Stimulated activated CD8-positive, alpha-beta memory T cell treated with anti-CD3 and anti-CD28 coated beads, Interleukin-7, amount 100 ng/mL, for 4 hours (primary cell): Measurements from ENCODE around the gene PRMT7.

Experiments used
- DNase-seq, 2 donors: peaks; one replicate each; pipeline ENCODE4 v3.0.0-alpha.2; 2020; ENCODE audit warnings: low read depth in 2 of 2

PRMT7 gene

DNA sequence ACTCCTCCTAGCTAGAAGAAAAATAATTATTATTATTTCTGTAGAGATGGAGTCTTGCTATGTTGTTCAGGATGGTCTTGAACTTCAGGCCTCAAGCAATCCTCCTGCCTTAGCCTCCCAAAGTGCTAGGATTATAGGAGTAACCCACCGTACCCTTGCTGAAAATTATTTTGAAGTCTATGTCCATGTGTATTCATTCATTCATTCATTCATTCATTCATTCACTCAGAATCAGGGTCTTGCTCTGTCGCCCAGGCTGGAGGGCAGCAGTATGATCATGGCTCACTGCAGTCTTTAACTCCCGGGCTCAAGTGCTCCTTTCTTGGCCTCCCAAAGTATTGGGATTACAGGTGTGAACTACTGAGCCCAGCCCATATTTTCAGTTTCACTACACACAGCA lies 4.2 kb upstream of the PRMT7 start:
- DNase-seq: no peak

GRCh38 chr16:68309799-68310198 lies 1.0 kb upstream of the PRMT7 start:
- DNase-seq: no peak

DNA sequence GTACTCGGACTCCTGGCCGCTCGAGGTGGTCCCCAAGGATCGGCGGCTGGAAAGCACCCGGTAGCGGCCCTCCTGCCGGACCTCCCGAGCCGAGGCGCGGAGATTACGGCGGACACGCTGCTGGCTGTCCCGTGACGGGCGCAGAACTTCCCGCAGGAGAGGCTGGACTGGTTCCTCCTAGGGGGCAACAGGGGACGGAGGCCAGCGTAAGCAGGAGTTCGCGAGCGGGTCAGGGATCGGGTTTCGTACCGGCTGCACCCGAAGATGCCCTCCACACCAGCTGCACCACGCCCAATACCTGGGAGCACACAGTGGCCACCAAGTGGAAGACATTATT lies 414 bp upstream of the PRMT7 start:
- no peak for DNase-seq

DNA sequence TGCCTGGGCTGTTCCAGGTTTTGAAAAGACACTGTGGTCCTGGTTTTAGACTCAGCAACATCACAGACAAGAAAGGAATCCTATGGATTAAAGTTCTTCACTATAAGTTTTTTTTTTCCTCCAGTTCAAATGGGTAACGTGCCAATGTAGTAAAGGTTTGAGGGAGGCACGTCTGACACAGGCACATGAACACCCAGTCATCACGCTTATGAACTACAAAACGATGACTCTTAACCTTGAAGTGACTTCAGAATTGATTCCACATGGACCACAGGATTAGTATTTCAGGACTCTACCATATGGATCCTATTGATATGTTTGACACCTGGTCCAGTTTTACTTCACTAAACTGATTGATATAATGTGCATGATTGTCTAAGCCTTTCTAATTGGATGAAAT lies 2.3 kb downstream of the PRMT7 start:
- DNase-seq: no peak

DNA sequence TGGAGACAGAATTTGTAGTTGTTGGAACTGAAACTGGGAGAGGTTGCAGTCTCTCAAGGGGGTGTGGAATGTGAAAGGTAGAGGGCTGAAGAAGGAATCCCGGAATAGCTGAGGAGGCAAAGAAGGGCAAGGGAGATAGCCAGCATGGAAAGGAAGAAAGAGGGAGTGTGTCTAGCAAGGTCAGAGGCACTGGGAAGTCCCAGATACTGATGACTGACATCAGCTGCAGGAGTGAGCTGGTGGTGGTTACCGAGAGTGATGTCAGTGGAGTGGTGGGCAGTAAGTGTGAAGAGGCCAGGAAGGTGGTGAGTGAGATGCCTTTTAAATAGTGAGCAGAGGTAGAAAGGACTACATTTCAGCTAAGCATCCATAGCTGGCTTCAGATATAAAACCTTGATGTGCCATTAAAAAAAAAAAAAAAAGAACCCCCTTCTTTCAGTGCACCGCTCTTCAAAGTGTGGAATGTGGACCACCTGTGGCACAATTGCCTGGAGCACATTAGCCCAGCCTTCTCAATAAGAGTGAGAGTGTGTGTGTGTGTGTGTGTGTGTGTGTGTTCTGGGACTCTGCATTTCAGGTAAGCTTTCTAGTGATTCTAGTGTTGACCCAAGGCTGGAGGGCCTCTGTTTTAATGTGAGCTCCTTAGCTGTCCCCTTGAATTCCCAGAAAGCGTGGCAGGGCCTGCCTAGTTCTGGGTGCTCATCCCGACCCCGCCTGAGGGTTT lies 8.5 kb downstream of the PRMT7 start:
- DNase-seq: peak in 1 of 2 donors; percentile 24

- DNase-seq: no peak
These were observed 13.5 kb downstream of the PRMT7 start for GRCh38 chr16:68324336-68324735.

DNA sequence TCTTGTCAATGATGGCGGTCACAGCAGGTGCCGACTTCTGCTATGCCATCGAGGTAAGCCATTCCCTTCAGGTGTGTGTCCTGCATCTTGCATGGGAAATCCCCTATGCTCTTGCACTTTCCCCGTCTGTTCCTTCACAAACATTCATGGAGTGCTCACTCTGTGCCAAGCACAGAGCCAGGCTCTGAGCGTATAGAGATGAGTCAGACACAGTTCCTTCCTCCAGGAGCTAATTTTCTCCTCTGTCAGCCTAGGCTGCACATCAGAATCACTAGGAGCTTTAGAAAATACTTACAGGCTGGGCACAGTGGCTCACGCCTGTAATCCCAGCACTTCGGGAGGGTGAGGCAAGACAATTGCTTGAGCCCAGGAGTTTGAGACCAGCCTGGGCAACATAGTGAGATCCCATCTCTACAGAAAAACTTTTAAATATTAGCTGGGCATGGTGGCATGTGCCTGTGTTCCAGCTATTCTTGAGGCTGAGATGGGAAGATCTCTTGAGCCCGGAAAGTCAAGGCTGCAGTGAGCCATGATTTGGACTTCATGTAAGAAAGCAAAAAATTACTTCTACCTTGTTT lies 14.1 kb downstream of the PRMT7 start:
- no peak for DNase-seq

DNA sequence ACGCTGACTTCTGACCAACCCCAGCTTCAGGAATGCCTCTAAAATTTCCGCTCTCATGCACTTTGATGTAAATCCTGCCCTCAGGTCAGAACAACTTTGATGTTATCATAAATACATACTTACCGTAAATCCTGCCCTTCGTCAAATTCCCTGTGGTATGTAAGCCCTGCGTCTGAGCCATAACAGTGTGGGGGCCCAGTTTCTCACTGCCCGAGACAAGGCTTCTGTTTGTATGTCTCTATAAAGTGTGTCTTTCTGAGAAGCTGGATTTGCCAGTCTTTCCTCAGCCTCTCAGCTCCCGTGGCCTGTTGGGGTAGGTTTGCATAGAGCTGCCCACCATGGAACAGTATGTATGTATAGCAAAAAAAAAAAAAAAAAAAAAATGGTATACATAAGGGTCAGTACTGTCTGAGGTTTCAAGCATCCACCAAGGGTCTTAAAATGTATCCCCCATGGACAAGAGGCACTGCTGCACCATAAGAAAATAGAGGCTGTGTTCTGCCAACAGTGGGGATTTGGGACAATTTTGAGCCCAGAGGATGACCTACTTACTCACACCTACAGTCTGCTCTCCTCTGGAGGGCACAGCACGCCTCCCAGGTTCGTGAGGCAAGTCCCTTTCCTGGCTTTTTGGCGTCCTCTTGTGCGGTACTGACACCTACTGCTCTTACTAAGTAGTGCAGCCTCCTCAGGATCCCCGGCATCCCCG lies 17.5 kb downstream of the PRMT7 start:
- DNase-seq: peak; percentile 64 to 67

DNA sequence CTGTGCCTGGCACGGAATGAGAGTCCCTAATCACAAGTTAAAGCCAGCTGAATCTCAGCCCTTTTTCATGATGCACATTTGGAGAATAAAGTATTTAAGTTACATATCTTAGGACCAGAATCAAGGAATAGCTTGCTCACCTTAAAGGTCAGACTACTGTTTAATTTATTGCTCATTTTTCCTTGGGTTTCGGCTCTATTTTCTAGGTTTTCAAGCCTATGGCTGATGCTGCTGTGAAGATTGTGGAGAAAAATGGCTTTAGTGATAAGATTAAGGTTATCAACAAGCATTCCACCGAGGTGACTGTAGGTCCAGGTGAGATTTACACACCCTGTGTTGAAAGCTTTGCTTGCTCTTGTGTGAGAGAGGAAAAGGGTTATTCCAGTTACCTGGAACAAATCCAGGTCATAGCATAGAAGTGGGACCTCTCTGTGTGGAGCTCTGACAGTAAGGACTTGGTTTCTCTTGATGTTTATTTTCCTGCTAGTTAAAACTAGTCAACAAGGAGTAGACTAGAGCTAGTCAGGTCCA lies 18.1 kb downstream of the PRMT7 start:
- no peak for DNase-seq

- no peak for DNase-seq
These were observed 21.1 kb downstream of the PRMT7 start for GRCh38 chr16:68331879-68332410.

DNA sequence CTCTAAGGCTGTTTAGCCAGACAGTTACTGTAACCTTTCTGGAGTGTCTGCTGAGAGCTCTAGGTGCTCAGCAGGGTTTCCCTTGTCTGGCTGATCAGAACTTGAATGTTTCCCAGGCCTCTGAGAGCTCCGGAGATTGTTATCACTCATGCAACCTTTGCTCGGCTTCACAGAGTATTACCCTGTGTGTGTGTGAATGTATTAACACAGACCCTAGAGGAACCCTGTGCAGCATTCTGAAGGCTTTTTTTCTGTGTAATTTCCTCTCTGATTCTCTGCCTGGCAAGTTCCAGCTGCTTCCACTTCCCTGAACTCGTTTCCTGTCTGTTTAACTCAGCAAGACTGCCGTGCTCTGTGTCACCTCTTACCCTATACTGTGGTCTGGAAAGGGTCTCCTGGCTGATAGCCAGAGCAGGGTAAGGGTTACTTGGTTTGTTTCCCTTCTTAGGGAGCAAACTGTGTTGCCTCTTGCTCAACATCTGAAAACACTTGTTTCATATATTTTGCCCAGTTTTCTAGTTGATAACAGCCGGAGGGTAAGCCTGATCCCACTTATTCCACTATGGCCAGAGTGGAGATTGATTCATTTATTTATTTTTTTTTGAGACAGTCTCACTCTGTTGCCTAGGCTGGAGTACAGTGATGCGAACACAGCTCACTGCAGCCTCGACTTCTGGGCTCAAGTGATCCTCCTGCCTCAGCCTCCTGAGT lies 21.7 kb downstream of the PRMT7 start:
- no peak for DNase-seq

DNA sequence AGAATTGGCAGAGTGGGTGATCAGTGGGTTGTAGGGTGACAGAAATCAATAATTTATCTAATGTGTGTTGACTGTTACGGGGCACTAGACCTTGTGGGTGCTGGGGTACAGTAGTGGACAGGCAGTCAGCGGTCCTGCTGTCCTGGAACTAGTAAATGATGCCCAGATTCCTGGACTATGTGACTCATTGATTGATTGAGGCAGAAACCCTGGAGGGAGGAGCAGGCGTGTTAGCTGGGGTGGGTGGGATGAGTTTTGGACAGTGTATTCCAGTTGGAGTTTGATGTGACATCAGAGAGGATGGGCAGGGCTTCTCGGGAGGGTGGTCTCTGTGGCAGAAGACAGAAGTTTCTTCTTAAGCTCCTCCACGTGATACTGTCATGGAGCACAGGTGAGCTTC lies 24.4 kb downstream of the PRMT7 start:
- no peak for DNase-seq

- no peak for DNase-seq
These were observed 27.7 kb downstream of the PRMT7 start for GRCh38 chr16:68338326-68339119.

DNA sequence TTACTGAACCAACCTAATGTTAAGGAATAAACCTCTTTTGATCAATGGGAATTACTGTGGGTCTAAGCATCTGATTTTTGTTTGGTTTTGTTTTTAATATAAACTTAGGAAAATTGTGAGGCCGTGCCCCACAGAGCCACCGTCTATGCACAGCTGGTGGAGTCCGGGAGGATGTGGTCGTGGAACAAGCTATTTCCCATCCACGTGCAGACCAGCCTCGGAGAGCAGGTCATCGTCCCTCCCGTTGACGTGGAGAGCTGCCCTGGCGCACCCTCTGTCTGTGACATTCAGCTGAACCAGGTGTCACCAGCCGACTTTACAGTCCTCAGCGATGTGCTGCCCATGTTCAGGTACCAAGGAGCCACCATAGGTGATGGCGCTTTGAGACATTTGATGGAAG lies 28.4 kb downstream of the PRMT7 start:
- no peak for DNase-seq

DNA sequence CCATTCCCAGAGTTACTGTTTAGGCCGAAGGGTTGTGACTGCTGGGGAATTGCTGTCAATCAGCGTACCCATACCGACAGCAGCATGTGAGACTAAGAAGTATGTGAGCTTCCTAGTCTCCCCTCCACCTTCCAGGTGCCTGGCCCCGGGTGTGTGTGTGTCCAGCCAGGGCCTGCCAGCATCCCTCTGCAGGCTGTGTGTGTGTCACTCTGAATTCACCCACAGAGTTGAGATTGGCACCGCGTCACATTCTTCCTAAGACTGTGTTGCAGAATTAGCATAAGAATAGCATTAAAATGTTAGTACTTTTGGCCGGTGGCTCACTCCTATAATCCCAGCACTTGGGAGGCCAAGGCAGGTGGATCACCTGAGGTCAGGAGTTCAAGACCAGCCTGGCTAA lies 31.8 kb downstream of the PRMT7 start:
- DNase-seq: no peak

- DNase-seq: no peak
These were observed 32.3 kb downstream of the PRMT7 start for GRCh38 chr16:68343137-68343536.

- DNase-seq: no peak
These were observed 33.4 kb downstream of the PRMT7 start for GRCh38 chr16:68344252-68344651.

GRCh38 chr16:68345351-68345810 lies 34.6 kb downstream of the PRMT7 start:
- DNase-seq: no peak

GRCh38 chr16:68345958-68346635 lies 35.3 kb downstream of the PRMT7 start:
- DNase-seq: no peak

DNA sequence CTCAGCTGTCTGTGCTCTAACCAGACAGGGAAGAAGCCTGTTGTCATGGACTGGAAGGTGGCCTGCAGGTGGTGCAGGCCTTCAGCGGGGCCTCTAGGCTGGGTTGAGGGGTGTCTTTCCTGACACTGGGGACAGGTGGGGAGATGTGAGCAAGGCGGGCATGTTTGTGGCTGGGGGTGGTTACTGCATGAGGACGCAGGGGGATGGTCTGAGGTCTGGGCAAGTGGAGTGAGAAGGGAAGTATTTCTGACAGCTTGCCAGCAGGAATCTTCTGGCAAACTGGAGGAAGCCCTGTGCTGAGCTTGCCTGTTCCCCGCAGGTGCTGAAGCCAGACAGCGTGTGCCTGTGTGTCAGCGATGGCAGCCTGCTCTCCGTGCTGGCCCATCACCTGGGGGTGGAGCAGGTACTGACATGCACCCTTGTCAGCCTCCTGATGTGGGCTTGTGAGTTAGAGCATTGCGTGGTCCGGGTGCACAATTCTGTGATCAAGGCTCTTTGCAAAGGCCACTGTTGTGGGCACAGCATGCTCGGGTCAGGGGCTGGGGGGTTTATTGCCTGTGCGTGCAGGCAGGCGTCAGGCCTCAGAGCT lies 36.2 kb downstream of the PRMT7 start:
- DNase-seq: no peak
